ENCODE data around the gene ZAP70.
"Not testable (repeated sequence)": the region's sequence is repeated elsewhere in the genome, so short reads cannot be mapped to it uniquely, and the experiment has no call there.

ZAP70 gene

DNA sequence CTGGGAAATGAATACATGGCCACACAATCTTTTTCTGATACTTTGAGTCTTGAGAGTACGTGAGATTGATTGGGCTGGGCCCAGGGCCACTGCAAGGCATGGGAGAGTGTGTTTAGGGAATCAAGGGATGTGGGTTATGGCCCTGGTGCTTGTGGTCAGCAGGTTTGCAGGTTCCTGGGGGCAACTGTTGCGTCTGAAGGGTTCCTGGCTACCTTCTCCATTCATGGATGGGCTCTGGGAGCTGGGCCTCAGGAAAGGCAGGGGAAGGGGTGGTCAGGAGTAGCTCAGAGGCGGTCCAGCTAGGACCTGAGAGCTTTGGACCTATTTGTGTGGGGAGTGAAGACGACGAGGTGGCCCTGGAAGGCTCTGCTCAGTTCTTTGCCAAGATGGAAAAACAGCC lies 8.4 kb upstream of the ZAP70 start:
- no peak for DNase-seq (ENCODE audit: low read depth)
- TF ChIP-seq, protein P1, sequence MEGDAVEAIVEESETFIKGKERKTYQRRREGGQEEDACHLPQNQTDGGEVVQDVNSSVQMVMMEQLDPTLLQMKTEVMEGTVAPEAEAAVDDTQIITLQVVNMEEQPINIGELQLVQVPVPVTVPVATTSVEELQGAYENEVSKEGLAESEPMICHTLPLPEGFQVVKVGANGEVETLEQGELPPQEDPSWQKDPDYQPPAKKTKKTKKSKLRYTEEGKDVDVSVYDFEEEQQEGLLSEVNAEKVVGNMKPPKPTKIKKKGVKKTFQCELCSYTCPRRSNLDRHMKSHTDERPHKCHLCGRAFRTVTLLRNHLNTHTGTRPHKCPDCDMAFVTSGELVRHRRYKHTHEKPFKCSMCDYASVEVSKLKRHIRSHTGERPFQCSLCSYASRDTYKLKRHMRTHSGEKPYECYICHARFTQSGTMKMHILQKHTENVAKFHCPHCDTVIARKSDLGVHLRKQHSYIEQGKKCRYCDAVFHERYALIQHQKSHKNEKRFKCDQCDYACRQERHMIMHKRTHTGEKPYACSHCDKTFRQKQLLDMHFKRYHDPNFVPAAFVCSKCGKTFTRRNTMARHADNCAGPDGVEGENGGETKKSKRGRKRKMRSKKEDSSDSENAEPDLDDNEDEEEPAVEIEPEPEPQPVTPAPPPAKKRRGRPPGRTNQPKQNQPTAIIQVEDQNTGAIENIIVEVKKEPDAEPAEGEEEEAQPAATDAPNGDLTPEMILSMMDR (IDR thresholded peaks at IDR 0.05; ENCODE audit: control insufficient read depth, extremely low read depth, insufficient read depth): no peak
- no peak overlapping the region for H3K4me3 ChIP-seq (ENCODE audit: low read depth, low read length)

DNA sequence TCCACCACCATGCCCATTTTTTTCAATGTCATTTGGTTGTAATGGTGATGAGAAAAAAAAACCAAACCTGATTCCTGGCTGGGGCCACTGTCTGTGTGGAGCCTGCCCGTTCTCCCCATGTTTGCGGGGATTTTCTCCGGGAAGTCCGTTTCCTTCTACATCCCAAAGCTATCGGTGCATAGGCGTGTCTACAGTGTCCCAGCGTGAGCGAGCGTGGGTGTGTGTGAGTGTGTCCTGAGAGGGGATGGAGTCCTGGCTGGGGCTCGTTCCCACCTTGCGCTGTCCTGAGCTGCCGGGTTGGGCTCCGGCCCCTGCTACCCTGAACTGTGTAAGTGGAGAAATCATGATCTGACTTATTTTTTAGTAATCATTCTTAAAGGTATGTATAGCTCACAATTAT lies 7.3 kb upstream of the ZAP70 start:
- no peak for DNase-seq (ENCODE audit: low read depth)
- TF ChIP-seq, protein P1 (IDR thresholded peaks at IDR 0.05; ENCODE audit: control insufficient read depth, extremely low read depth, insufficient read depth): no peak
- H3K4me3 ChIP-seq (ENCODE audit: low read depth, low read length): no peak overlapping the region

DNA sequence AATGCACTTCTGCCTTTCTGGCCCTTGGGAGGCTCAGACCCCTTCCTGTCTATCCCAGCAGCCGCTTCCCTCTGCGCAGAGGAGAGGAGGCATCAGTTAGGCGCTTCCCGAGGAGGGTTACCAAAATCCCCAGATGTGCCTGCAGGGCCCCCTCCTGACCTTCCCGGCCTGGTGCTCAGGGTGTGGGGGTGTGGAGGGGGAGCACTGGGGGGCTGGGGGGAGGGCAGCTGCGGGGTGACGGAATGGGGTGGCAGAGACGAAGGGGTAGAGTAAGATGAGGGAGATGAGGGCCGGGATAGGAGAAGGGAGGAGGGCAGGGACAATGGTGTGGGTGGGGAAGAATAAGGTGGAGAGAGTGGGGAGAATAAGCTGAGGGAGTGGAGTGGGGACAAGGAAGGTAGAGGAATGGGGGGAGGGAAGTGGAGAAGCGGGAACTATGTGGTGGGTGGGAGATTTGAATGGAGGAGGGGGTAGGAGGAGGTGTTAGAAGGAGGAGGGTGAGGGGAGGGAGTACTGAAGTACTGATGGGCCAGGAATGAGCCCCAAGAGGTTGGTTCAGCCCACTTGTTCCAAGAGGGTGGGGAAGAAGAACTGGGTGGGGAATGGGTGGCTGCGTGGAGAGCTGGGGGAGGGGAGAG lies 6.5 kb upstream of the ZAP70 start:
- no peak for DNase-seq (ENCODE audit: low read depth)
- TF ChIP-seq, protein P1 (IDR thresholded peaks at IDR 0.05; ENCODE audit: control insufficient read depth, extremely low read depth, insufficient read depth): no peak
- no peak overlapping the region for H3K4me3 ChIP-seq (ENCODE audit: low read depth, low read length)

DNA sequence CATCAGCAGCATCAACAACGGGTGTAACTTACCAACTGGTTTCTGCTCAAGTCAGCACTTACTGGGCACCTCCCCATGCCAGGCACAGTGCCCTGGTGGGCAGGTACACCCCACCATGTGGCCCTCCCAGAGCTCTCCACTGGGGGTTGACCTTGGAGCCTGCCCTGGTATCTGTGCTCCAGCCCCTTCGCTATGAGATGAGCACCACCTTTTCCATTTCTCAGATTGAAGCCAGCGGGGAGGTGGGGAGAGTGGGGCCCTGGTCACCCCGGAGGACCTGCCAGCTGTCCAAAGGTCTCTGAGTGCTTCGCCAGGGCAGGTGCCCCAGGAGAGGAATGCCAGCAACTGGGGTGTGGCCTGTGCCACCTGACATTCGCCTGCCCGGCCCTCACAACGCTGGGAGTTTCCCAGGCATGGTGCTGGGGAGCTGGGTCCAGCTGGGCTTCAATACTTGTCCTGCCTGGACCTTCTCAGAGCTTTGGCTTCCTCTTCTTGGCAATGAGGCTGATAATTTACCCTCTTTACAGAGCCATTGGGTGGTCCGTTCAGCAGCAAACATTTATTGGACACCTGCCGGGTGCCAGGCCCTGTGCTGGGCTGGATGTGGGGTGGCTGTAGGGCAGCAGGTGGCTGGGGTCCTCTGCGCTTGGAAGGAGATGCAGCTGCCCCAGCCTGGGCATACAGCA lies 5.9 kb upstream of the ZAP70 start:
- no peak for DNase-seq (ENCODE audit: low read depth)
- TF ChIP-seq, protein P1 (IDR thresholded peaks at IDR 0.05; ENCODE audit: control insufficient read depth, extremely low read depth, insufficient read depth): no peak
- no peak overlapping the region for H3K4me3 ChIP-seq (ENCODE audit: low read depth, low read length)

DNA sequence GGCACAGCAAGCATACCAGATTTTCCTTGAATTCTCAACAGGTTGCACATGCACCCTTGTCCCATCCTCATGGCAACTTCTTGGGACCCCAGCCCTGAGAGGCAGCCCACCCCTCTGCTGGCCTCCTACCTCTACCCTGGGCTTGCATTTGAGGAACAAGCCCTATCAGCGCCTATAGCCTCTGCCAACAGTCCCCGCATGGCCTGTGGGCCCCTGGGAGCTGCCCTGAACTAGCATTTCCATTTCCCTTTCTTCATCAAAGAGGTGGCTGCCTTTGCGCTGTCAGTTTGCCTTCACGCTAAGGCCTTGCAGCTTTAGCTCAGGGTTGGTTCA lies 5.4 kb upstream of the ZAP70 start:
- H3K4me3 ChIP-seq (ENCODE audit: low read depth, low read length): no peak overlapping the region
- no peak for DNase-seq (ENCODE audit: low read depth)
- TF ChIP-seq, protein P1 (IDR thresholded peaks at IDR 0.05; ENCODE audit: control insufficient read depth, extremely low read depth, insufficient read depth): no peak

DNA sequence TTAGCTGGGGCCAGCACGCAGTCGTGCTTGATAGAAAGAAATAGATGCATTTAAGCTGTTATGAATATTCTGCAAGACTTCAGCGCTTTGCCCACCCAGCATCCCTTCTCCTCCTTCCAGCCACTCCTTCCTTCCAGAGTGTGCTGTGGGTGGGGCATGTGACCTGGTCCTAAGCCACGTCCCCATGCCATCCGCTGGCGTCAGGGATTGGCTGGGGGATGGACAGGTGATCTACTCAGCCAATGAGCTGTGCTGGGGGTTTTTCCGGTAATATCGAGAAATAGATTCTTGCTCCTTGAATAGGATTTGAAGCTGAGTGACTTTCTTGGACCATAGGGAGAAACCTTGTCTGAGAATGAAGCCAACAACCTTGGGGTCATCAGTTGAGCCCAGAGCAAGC lies 4.8 kb upstream of the ZAP70 start:
- TF ChIP-seq, protein P1 (IDR thresholded peaks at IDR 0.05; ENCODE audit: control insufficient read depth, extremely low read depth, insufficient read depth): no peak
- no peak overlapping the region for H3K4me3 ChIP-seq (ENCODE audit: low read depth, low read length)
- DNase-seq (ENCODE audit: low read depth): no peak

DNA sequence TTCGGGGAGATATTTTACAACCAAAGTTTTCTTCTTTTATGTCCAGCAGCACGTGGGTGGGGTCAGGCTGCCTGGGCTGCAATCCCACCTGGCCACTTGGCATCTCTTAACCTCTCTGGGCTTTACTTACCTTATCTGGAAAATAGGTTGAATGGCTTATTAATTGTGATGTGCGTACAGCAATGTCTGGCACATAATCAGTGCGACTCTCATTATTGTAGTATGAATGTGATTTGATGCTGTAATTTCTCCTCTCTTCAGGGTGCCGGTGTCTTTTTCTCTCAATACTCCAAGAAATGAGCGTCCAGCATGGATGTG lies 2.0 kb upstream of the ZAP70 start:
- H3K4me3 ChIP-seq (ENCODE audit: low read depth, low read length): no peak overlapping the region
- TF ChIP-seq, protein P1 (IDR thresholded peaks at IDR 0.05; ENCODE audit: control insufficient read depth, extremely low read depth, insufficient read depth): no peak
- no peak for DNase-seq (ENCODE audit: low read depth)

DNA sequence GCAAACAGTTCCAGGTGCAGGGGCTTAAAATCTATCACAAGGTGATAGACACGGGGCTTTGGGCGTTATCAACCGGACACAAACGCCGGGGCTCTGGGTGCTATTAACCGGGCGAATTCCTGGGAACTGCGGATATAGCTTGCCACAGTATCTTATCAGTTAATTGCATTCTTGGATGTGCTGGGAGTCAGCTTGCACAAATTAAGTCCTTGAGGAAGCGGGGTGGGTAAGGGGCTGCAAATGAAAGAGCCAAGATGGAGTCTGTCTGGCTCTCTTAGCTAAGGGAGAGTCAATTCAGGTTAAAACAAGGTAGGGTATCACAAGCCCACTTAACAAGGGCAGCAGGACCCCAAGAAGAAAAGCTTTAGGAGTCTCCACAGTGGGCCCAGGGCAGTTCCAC lies 1.2 kb upstream of the ZAP70 start:
- not testable (repeated sequence) for DNase-seq (ENCODE audit: low read depth); H3K4me3 ChIP-seq (ENCODE audit: low read depth, low read length)

Data from LNCaP clone FGC (cell line).